Measurements from ENCODE around the gene PRICKLE3. TPM values are rescaled to one million over a fixed set of nuclear protein-coding genes. Genes with fewer than 3 reads are reported as not detected.
"Not testable (repeated sequence)": the region's sequence is repeated elsewhere in the genome, so short reads cannot be mapped to it uniquely, and the experiment has no call there.

The PRICKLE3 gene
- total RNA-seq, 1 donor from 2014 or later, result 12.7 TPM

DNA sequence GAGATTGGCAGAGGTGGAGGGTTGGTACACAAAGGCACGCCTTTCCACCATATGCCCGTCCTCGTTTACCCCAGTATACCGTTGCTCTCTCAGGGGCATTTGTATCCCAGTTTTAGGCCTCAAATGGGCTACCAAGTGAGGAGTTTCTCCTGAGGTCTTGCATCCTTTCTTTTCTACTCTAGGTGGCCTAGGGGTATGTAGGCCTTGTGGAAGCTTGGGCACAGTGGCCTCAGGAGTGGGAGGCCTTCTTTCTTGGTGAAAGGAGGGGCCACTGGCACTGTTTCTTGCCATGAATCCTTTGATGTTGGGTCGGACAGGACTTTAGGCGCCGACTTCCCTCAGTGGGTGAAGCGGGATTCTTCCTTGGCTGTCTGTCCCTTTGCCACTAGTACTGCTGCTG is 38.9 kb downstream of the PRICKLE3 start:
- no peak overlapping the region for H3K4me3 ChIP-seq (ENCODE audit: low read depth, low read length)
- H3K36me3 ChIP-seq (ENCODE audit: control insufficient read depth, insufficient read depth, low read length), result no peaks in the 10 kb centered on the region
- no peak for DNase-seq (ENCODE audit: low read depth)
- TF ChIP-seq, protein P1, sequence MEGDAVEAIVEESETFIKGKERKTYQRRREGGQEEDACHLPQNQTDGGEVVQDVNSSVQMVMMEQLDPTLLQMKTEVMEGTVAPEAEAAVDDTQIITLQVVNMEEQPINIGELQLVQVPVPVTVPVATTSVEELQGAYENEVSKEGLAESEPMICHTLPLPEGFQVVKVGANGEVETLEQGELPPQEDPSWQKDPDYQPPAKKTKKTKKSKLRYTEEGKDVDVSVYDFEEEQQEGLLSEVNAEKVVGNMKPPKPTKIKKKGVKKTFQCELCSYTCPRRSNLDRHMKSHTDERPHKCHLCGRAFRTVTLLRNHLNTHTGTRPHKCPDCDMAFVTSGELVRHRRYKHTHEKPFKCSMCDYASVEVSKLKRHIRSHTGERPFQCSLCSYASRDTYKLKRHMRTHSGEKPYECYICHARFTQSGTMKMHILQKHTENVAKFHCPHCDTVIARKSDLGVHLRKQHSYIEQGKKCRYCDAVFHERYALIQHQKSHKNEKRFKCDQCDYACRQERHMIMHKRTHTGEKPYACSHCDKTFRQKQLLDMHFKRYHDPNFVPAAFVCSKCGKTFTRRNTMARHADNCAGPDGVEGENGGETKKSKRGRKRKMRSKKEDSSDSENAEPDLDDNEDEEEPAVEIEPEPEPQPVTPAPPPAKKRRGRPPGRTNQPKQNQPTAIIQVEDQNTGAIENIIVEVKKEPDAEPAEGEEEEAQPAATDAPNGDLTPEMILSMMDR (IDR thresholded peaks at IDR 0.05; ENCODE audit: insufficient read depth, low read length, poor library complexity, severe bottlenecking), result no peak
- no peaks in the 10 kb centered on the region for H3K27me3 ChIP-seq (ENCODE audit: control insufficient read depth, insufficient read depth, low read length)

GRCh38 chrX:49143154-49143553 is 43.0 kb downstream of the PRICKLE3 start:
- H3K4me3 ChIP-seq (ENCODE audit: low read depth, low read length); H3K36me3 ChIP-seq (ENCODE audit: control insufficient read depth, insufficient read depth, low read length); H3K27me3 ChIP-seq (ENCODE audit: control insufficient read depth, insufficient read depth, low read length); DNase-seq (ENCODE audit: low read depth): not testable (repeated sequence)

DNA sequence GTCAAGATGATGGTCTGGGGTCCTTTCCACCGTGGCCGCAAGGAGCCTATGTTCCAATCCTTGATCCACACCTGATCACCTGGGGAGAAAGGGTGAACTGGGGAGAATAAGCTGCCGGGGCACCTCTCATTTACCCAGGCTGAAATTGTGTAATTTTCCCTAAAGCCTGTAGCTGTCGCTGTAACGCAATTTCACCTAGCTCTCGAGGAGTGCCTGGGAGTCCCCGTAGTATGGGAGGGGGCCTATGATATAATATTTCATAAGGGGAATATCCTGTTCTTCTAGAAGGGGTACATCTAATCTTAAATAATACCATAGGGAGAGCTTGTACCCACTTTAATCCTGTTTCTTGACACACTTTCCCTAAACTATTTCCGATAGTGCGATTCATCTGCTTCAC is 43.9 kb downstream of the PRICKLE3 start:
- H3K36me3 ChIP-seq (ENCODE audit: control insufficient read depth, insufficient read depth, low read length); DNase-seq (ENCODE audit: low read depth); H3K4me3 ChIP-seq (ENCODE audit: low read depth, low read length); H3K27me3 ChIP-seq (ENCODE audit: control insufficient read depth, insufficient read depth, low read length): not testable (repeated sequence)
- TF ChIP-seq, protein P1 (IDR thresholded peaks at IDR 0.05; ENCODE audit: insufficient read depth, low read length, poor library complexity, severe bottlenecking), result peak; percentile 29

DNA sequence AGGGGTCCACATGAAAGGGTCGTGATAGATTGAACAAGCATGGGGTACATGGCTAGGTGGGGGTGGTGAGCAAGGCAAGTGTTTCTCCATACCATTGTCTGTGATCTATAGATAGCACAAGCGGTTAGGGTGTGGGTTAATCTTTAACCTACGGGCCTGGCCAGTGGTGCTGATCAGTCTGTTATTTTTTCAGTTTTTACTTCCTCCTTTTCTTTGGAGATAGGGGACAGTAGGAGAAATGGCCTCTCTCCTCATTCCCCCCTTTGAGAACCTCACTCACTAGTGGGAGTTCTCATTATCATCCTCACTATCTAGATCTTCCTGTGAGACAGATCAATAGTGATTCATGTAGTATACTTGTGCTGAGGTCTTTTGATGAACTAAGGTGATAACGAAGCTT is 46.5 kb downstream of the PRICKLE3 start:
- no peak for DNase-seq (ENCODE audit: low read depth)
- TF ChIP-seq, protein P1 (IDR thresholded peaks at IDR 0.05; ENCODE audit: insufficient read depth, low read length, poor library complexity, severe bottlenecking), result no peak
- no peaks in the 10 kb centered on the region for H3K27me3 ChIP-seq (ENCODE audit: control insufficient read depth, insufficient read depth, low read length)
- H3K4me3 ChIP-seq (ENCODE audit: low read depth, low read length), result no peak overlapping the region
- no peaks in the 10 kb centered on the region for H3K36me3 ChIP-seq (ENCODE audit: control insufficient read depth, insufficient read depth, low read length)

- DNase-seq (ENCODE audit: low read depth), result no peak
- Histone ChIP-seq H3K4me3 (ENCODE audit: low read depth, low read length) (no peak overlapping the region), H3K27me3 (ENCODE audit: control insufficient read depth, insufficient read depth, low read length) (no peaks in the 10 kb centered on the region), H3K36me3 (ENCODE audit: control insufficient read depth, insufficient read depth, low read length) (no peaks in the 10 kb centered on the region)
- TF ChIP-seq, protein P1 (IDR thresholded peaks at IDR 0.05; ENCODE audit: insufficient read depth, low read length, poor library complexity, severe bottlenecking), result no peak
Observed at GRCh38 chrX:49137492-49137891, 48.7 kb downstream of the PRICKLE3 start.

DNA sequence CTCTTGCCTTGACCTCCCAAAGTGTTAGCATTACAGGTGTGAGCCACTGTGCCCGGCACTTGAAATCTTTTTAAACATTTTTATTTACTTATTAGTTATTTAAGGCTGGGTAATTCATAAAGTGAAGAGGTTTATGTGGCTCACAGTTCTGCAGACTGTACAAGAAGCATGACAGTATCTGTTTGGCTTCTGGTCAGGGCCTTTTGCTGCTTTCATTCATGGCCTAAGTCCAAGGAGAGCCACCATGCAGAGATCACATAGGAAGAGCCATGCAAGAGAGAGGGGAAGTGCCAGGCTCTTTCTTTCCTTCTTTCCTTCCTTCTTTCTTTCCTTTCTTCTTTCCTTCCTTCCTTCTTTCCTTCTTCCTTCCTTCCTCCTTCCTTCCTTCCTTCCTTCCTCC is 52.4 kb downstream of the PRICKLE3 start:
- Histone ChIP-seq H3K36me3 (ENCODE audit: control insufficient read depth, insufficient read depth, low read length) (no peaks in the 10 kb centered on the region), H3K4me3 (ENCODE audit: low read depth, low read length) (no peak overlapping the region), H3K27me3 (ENCODE audit: control insufficient read depth, insufficient read depth, low read length) (no peaks in the 10 kb centered on the region)
- TF ChIP-seq, protein P1 (IDR thresholded peaks at IDR 0.05; ENCODE audit: insufficient read depth, low read length, poor library complexity, severe bottlenecking), result no peak
- no peak for DNase-seq (ENCODE audit: low read depth)

- not testable (repeated sequence) for H3K27me3 ChIP-seq (ENCODE audit: control insufficient read depth, insufficient read depth, low read length); H3K4me3 ChIP-seq (ENCODE audit: low read depth, low read length); DNase-seq (ENCODE audit: low read depth)
Observed at GRCh38 chrX:49132275-49132674, 53.9 kb downstream of the PRICKLE3 start.

More at GRCh38 chrX:49132275-49132674, 53.9 kb downstream of the PRICKLE3 start:
- H3K36me3 ChIP-seq (ENCODE audit: control insufficient read depth, insufficient read depth, low read length), result not testable (repeated sequence)
